Activated CD4-positive, alpha-beta T cell treated with anti-CD3 and anti-CD28 coated beads, Interleukin-10, Interleukin-2, amounts not matched to agents 100 ng/mL and 50 ng/mL, durations not matched to agents 16 hours and 8 hours (primary cell): ENCODE data around the gene ST3GAL5.
"Not testable (repeated sequence)": the region's sequence is repeated elsewhere in the genome, so short reads cannot be mapped to it uniquely, and the experiment has no call there.

Source experiments
- DNase-seq: peaks from one replicate; pipeline ENCODE4 v3.0.0-alpha.2; 2020

Gene ST3GAL5

DNA sequence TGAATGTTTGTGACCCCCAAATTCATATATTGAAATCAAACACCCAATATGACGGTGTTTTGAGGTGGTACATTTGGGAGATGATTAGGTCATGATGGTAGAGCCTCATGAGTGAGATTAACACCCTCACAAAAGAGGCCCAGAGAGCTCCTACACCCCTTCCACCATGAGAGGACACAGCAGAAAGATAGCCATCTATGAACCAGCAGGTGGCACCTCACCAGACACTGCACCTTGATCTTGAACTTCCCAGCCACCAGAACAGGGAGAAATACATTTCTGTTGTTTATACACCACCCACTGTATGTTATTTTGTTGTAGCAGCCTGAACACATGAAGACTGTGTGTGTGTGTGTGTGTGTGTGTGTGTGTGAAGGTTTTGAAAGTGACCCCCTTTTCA, 58.1 kb downstream of the ST3GAL5 start:
- DNase-seq = peak; percentile 37

DNA sequence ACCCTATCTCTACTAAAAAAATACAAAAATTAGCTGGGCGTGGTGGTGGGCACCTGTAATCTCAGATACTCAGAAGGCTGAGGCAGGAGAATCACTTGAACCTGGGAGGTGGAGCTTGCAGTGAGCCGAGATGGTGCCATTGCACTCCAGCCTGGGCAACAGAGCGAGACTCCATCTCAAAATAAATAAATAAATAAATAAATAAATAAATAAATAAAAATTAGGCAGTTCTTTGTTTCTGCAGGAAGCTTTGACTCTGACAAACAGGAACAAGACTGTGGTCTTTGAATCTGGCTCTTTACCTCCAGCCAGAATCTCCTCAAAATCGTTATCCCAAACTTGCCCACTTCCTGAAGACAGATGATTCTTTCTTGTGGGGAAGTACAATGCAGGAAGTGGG, 59.4 kb downstream of the ST3GAL5 start:
- DNase-seq = not testable (repeated sequence)

DNA sequence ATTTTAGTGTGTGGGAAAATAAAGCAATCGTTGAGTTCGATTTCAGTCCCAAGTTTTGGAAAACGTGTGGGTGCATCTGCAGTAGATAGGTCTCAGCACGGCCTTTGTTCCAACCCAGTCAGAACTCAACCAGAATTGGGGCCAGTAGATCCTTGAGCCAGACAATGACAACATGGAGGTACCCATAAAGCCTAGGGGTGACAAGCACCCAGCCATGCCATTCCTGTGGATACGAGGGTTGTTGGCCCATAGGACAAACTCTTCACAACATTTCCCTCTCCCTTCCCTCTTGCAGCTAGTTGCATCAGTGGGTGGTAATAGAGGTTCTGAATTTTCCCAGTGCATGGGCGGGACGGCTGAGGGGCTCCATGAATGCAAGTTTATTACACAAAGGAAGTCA, 60.1 kb downstream of the ST3GAL5 start:
- DNase-seq = no peak

DNA sequence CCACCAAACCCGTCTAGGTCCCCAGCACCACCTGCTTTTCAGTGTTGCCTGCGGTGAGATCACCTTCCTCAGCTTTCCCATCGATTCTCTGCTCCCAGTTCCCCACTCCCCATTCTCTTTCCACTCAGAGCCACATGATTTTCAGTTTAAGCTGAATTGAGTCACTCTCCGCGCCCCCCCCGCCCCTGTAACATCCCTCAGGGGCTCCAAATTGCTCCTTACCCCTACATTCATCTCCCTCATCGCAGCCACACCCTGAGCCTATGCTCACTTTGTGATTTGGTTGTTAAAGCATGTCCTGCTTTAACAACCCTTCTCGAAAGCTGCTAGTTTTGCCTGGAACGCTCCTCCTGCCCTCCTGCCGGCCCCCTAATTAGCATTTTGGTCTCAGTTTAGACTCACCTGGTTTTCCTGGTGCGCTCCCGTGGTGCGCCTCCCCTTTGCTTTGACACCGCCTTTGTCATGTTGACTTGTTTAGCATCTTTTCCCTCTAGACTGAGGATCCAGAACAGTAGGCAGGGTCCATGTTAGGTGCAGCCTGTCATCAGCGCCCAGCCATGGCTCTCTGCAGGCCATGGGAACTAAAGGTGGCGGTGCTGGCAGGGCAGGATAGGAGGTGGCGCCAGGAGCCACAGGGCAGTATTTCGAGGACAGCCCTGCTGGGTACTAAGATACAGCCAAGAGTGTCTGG, 60.8 kb downstream of the ST3GAL5 start:
- no peak for DNase-seq

DNA sequence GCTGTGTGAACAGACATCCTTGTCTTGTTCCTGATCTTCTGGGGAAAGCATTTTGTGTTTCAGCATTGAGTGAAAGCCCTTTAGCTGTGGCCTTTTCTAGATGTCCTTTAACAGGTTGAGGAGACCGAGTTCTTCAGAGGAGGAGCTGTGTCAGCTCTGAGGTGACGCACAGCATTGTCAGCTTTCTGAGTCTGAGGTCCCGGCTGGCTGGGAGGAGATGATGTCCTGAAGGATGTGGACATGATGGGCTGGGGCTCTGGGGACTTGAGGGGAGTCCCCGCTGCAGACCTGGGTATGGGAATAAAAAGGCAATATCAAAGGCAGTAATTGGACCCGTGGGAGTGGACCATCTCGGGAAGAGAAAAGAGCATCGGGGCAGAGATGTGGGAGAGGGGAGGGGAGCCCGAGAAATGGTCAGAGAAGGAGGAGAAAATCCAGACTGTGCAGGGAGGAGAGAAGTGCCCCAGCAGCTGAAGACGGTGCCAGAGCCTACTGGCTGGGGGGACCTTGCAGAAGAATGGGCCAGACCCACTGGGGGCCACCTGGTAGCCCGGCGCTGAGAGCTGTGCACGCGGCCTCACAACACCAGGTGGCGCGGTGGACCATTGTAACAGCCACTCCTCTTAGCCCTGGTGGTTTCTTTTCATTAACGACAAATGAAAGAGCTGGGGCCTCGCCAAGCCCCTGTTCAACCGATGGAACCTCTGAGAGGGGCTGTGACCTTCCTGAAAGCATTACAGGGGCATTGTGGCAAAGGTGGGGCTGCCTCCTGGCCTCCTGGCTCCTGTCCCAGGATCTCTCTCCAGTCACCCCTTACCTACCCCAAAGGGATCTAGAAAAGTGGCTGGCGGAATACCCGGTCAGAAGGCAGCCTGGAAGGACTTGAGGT, 61.6 kb downstream of the ST3GAL5 start:
- peak; percentile 78 for DNase-seq

DNA sequence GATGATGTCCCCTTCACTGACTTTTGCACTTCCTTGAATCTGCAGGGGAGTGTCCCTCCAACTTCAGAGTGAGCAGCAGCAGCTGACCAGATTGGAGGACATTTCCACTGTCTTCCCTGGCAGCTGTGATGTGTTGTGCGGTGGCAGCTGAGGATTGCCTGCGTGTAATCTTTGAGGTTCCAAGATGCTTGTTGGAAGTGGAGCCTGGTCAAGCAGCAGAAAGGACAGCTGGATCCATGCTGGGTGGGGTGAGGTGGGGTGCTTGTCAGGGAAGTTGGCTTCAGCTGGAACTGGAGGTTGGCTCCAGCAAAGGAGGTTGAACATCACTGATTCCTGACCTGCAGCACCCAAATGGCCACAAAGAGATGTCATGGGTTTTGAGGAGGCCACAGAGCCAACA, 64.8 kb downstream of the ST3GAL5 start:
- DNase-seq = no peak

DNA sequence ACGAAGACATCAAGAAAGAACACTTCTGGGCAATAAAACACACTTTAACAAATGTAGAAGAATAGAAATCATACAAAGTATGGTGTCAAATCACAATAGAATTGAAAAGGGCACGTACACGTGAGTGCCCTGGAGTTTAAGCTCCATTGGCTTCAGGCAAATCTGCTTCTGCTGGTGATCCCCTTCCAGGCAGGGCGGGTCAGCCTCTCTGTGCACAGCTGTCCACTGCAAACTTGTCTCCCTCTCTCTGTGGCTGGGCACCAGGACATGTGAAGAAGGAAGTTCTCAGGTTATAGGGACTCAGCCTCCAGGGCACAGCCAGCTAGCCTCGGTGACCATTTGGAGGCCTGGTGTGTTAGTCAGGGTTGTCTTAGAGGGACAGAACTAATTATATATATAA, 66.0 kb downstream of the ST3GAL5 start:
- no peak for DNase-seq

DNA sequence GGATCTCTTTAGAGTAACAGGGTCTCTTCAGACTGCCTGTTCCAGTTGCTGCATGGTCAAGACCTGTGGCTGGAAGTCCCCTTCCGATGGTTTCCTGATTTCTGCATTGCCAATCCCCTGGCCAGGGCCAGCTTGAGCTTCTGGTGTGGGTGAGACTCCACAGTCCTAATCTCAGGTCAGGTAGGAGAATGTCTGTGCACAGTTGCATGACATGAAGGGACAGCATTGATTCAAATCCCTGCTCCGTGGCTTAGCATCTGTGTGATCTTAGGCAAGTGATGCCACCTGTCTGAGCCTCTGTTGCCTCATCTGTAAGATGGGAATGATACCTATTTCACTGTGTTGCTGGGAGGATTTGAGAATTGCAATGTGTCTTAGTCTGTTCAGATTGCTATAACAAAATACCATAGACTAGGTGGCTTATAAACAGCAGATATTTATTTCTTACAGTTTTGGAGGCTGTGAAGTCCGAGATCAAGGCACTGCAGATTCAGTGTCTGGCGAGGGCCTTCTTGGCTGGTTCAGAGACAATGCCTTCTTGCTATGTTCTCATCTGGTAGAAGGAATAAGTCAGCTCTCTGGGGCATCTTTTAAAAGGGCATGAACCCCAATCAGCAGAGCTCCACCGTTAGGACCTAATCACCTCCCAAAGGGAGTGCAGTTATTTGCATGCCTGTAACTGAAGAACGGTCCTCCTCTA, 68.8 kb downstream of the ST3GAL5 start:
- no peak for DNase-seq

DNA sequence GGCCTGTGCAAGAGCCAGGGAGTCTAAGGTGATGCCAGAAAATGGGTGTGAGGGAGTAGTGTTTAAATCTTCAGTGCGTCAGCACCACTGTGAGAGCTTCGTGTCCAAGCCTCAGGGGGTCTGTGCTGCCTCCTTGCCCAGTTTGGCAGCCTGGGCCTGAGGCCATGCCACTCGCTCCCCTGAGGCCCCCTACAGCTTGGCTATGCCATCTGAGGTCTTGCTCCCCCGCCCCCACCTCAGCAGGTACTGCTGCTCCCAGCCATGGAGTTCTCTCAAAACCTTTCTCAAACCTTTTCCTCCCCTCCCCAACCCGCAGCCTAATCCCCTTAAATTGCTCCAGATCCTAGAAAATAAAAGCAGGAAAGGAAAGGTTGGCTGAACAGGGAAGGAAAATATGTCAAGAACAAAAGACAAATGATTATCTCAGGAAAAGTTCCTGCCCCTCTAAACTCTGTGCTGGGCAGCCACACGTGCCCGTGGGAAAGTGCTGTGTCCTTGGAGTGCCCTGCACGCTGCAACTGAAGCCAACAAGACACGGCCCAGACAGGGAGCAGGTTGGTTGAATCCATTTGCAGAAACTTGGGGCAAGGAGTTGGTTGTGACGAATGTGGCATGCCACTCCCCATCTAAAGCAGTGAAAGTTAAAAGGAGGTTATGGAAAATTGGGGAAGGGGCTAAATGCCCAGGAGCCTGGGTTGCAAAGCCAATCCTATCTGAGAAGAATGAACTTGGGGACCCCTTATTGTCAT, 73.8 kb downstream of the ST3GAL5 start:
- no peak for DNase-seq

DNA sequence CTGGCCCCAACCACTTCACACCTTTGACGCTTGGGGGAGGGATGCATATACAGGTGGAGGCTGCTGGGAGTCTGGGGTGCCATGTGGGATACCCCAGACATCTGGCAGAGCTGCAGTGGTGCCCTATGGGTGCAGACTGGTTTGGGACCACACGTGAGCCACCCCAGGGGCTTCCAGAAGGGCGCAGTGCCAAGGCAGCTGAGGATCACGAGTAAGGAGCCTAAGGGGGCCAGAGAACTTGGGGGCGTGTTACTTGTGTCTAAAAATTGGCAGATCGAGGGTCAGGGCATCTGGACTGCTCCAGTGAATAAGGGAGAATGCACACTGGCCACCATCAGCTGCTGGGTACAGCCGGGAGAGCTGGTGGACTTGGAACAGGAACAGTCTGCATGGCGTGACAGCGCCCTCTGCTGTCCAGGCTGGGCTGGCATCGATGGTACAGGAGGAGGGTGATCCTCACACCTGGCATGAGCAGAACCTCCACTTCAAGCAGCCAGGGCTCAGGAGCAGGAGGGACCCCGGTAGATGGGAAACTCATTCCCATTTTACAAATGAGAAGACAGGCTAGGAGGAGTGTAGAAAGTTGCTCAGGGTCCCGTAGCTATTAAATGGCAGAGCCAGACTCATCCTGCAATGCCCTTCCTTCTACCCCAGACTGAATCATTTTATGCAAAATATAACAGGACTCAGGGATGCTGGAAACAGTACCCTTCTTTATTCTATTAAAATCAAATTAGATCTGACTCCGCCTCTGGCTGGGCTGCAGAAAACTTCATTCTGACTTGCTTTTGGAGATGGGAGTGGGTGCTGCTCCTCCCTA, 74.6 kb downstream of the ST3GAL5 start:
- peak; percentile 86 for DNase-seq

DNA sequence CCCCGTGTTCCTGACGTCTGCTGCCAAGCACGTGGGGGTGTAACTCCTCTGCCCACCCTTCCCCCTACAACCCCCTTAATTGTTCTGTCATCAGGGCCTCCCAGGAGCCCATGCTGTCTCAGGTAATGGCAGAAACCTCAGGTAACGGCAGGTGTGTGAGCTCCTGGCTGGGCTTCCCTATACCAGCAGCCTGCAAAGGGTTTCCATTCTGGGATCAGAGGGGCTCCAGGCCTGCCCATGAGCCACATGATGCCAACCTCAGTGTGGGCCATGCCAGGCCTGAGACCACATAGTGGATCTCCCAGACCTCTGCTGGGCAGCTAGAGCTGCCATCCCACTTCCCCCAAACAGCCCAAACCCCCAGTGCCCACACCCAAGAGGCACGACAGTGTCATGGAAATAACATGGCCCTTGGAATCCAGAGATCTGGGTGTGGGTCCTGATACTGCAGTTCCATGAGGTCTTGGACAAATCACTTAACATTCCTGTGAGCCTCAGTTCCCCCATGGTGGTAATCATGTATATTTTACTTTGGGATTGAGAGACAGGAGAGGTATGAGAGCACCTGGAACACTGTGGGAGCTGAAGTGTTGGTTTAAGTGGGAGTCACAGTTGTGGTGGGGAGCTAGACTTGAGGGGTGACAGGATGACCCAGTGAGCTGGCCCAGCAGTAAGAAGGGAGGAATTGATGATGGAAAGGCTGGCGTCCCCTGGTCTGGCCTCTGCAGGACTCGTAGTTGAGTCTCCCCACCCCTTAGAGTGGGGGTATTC, 75.4 kb downstream of the ST3GAL5 start:
- DNase-seq = no peak

DNA sequence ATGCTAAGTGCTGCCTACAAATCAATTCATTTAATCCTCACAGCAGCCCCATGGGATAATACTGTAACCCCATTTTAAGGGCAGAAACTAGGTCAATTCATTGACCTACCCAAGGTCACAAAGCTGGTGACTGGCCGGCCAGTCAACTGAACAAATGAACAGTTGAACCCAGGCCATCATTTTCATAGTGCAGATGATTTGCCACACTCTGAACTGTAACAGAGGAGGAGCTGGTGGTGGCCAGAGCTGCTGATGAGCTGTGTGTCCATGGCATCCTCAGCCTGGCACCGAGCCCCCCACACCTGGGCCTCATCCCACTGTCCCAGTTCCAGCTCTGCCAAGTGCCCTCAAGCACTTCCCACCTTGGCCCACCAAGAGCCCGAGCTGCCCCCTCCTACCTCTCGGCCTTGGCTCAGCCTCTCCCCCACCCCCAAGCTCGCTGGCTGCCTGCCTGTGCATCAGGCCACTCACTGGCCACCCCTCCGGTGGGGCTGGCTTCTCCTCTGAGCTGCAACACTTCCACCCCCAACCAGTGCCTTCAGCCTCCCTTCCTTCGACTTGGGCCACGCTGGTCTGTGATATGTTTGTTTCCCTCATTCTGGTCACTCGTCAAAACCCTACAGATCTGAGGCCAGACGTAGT, 76.6 kb downstream of the ST3GAL5 start:
- no peak for DNase-seq

DNA sequence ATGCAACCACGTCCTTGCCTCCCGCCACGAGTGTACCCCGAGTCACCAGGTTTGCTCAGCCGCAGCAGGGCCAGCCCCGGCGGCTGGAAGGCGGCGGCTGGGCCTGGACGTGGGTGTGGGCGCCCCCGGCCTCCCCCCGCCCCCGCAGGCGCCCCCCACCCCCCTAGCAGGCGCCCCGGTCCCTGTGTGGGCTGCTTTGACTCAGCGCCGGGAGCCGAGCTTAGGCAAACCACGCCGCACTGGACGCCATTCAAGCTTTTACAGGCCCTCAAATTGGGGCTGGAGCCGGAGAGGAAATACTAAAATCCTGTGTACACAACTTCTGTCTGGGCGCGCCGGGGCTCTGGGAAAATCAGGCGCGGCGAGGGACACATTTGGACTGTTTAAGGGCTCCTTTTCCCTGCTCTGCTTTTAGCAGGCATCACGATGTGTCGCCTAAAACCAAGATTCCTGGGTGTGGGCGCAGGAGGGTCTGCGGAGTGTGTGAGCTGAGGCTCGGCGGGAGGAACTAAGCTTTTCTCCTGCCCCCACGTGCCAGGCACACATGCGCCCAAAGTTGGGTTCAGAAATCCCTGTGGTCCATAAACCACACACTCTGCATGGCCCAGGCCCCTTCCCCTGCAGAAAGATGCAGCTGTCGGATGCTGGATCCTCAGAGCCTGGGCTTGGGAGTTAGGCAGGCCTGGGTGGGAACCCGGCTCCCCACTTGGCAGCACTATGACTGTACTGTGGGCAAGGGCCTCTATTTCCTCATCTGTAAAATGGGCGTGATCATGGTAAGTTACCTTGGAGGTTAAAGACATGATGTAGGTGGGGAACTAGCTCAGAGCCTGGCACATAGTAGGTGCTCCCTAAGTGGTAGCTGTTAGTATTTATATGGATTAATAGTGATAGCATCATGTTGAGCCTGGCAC, 77.4 kb downstream of the ST3GAL5 start:
- no peak for DNase-seq

DNA sequence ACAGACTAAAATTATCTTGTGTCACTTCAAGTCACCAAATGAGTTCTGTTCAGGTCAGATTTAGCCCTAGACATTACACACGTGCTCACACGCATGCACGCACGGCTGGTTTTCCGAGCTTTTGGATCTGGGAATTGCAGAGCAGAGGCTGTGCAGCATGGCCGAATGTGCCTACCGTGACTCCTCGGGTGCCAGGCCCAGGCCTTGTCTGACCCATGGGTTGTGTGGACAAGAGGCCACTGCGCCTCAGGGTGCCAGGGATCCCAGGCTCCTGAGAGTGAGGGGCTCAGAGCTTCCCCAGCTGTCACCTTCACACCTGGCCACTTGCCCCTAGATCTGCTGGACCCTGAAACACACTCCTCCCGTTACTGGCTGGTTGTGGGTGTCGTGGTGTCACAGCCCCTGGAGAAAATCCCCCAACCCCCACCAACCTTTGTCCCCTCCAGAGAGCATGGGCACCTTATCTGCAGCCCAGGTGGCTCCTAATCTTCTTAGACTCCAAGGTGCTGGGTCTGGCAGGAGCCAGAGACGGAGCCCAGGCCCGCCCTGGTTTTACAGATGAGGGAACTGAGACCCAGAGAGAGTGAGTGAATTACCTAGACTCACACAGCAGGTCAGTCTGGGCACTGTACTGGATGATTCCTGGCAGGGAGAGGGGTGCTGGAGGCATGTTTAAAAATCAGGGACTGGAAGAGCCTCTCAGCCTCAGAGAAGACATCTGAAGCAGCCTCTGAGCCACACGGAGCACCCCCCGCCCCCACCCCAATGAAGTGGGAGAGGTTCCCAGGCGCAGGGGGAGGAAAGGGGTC, 78.2 kb downstream of the ST3GAL5 start:
- DNase-seq = no peak

DNA sequence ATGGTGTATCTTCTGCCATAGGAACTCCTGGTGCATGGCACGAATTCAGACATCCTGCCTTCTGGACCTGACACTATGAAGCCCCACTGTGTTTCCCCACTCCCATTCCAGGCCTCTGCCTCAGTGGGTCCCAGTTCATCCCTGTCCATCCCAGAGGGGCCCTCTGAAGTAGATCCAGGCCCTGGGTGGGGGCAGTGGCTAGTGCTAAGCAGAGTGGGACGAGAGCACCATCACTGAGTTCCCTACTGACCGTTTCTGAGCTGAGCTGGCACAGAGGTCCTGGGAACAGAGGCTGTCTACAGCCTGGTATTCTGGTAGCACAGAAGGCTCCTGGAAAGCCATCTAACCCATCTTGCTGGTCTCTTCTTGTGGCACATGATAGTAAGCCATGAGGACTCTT, 81.0 kb downstream of the ST3GAL5 start:
- DNase-seq = no peak

DNA sequence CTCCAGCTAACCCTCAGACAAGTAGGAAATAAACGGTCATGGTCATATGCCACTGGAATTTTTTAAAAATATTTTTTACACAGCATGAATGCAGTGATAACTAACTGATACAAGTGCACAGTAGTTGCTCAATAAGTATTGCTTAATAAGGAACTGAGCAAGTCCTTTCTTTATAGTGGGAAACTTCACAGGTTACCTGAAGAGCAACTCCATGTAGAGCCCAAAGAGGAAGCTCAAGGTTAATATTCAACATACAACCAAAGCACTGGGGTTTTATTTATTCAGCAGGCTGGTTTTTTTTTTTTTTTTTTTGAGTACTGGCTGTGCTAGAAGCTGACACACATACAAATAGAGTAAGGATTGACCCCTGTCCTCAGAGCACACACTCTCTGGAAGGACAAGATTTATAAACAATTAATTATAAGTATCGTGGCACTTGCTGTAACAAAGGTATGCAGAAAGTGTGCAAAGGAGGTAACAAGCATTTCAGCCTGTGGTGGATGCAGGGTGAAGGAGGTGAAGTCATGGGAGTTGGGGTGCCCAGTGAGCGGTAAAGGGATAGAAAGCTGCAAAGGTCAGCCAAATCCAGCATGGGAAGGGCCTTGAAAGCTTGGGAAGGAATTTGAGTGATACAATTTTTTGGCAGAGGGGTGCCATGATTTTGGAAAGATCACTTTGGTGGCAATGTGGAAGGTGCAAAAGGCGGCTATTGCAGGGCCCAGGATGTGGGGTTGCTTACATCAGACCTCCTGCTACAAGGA, 82.3 kb downstream of the ST3GAL5 start:
- no peak for DNase-seq

DNA sequence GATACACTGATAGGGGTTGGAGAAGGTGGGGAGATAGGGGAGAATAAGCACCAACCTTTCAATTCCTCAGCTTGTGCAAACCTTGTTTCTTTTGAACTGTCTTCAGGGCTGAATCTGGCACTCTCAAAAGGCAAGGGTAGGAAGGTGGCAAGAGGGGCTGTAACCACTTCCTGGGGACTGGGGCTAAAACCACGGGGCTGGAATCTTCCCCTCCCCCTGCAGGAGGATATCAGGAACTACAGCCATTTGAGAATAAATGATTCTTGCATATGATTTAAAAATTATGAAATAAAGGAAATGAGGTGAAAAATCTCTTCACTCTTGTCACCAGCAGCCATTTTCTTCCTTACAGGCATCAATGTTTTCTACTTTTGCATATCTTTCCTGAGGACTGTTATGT, 84.2 kb downstream of the ST3GAL5 start:
- peak; percentile 42 for DNase-seq
